HG02798 (cell line): ENCODE results near the gene ZIC5.

ENCODE experiments used
- ATAC-seq: cut with Tn5 transposase; IDR thresholded peaks from one replicate; pipeline ENCODE4 v1.9.1; 2021; ENCODE audit warnings: mild to moderate bottlenecking; ENCODE audit not compliant: unreplicated experiment, poor library complexity

ZIC5 gene

GRCh38 chr13:99971576-99972189, at the start of gene ZIC5:
Gene ZIC5, minus strand, starts transcription at chr13:99971767. Its CDS starts 164 bp downstream, at chr13:99971603.
- ATAC-seq: no peak

GRCh38 chr13:100019780-100020356, 48.3 kb upstream of the ZIC5 start:
- ATAC-seq: no peak

GRCh38 chr13:100014621-100015020, 43.1 kb upstream of the ZIC5 start:
- no peak for ATAC-seq

- ATAC-seq: no peak
Observed at GRCh38 chr13:99998261-99998660, 26.7 kb upstream of the ZIC5 start.

- no peak for ATAC-seq
Observed at GRCh38 chr13:99997702-99998214, 26.2 kb upstream of the ZIC5 start.

- ATAC-seq: no peak
Observed at GRCh38 chr13:99996381-99996973, 24.9 kb upstream of the ZIC5 start.

GRCh38 chr13:99995589-99996380, 24.2 kb upstream of the ZIC5 start:
- ATAC-seq: no peak

- no peak for ATAC-seq
Observed at GRCh38 chr13:99995104-99995588, 23.6 kb upstream of the ZIC5 start.

GRCh38 chr13:99994638-99995020, 23.1 kb upstream of the ZIC5 start:
- ATAC-seq: no peak

GRCh38 chr13:99993660-99994637, 22.4 kb upstream of the ZIC5 start:
- ATAC-seq: no peak

- no peak for ATAC-seq
Observed at GRCh38 chr13:99992949-99993351, 21.4 kb upstream of the ZIC5 start.

- no peak for ATAC-seq
Observed at GRCh38 chr13:99991828-99992775, 20.5 kb upstream of the ZIC5 start.

- ATAC-seq: no peak
Observed at GRCh38 chr13:99991013-99991827, 19.7 kb upstream of the ZIC5 start.

- no peak for ATAC-seq
Observed at GRCh38 chr13:99990126-99990977, 18.8 kb upstream of the ZIC5 start.

GRCh38 chr13:99989276-99990125, 17.9 kb upstream of the ZIC5 start:
- no peak for ATAC-seq
